CD4-positive, alpha-beta T cell (primary cell): Measurements from ENCODE around the gene BTBD18. TPM values are rescaled to one million over a fixed set of nuclear protein-coding genes. Genes with fewer than 3 reads are reported as not detected.

Experiments
- ATAC-seq: fragments of 200-7000 bp; cut with Tn5 transposase; one replicate; pipeline ENCODE4 v1.10.0; 2022; ENCODE audit warnings: mild to moderate bottlenecking; ENCODE audit not compliant: poor library complexity
- CTCF ChIA-PET: fragments of 350-600 bp; sonication (Branson Sonifier 250); formaldehyde crosslinking; loops from one replicate; lab custom pipeline; 2021; ENCODE audit warnings: antibody characterized with exemption, inconsistent platforms; lab: Charles Lee
- POLR2A ChIA-PET: fragments of 350-600 bp; sonication (Branson Sonifier 250); formaldehyde crosslinking; loops from one replicate; lab custom pipeline; 2021; ENCODE audit warnings: antibody characterized with exemption, inconsistent platforms; lab: Charles Lee
- DNase-seq, 14 experiments: peaks; one replicate each; pipeline ENCODE4 v3.0.0-alpha.2; 2013 to 2020; ENCODE audit warnings: mixed read lengths in 2 of 14
- H3K27ac ChIP-seq, 2 donors: one replicate each; pipeline versions ENCODE4 v1.5.1 to v1.7.0; 2013; ENCODE audit warnings: low read length in 2 of 2, low read depth in 1 of 2, mild to moderate bottlenecking in 1 of 2
- H3K27me3 ChIP-seq, 2 experiments: 1 replicate in 1 of 2; 2 replicates in 1 of 2; pipeline versions ENCODE4 v1.6.1 to v1.7.0; 2013; ENCODE audit warnings: low read length in 2 of 2, control low read depth in 1 of 2, mild to moderate bottlenecking in 1 of 2, moderate library complexity in 1 of 2; ENCODE audit not compliant: insufficient read depth in 2 of 2, control insufficient read depth in 1 of 2
- H3K36me3 ChIP-seq: one replicate; pipeline ENCODE4 v1.6.1; 2013; ENCODE audit warnings: low read length, control low read depth; ENCODE audit not compliant: insufficient read depth
- H3K4me1 ChIP-seq: one replicate; pipeline ENCODE4 v1.6.1; 2013; ENCODE audit warnings: low read length, control low read depth; ENCODE audit not compliant: insufficient read depth
- H3K4me3 ChIP-seq: one replicate; pipeline ENCODE4 v1.5.1; 2013; ENCODE audit warnings: mild to moderate bottlenecking, low read length, moderate library complexity
- H3K9me3 ChIP-seq, 2 experiments: 1 replicate in 1 of 2; 2 replicates in 1 of 2; pipeline versions ENCODE4 v1.6.1 to v1.7.0; 2013; ENCODE audit warnings: low read length in 2 of 2, mild to moderate bottlenecking in 2 of 2, control low read depth in 1 of 2, moderate library complexity in 1 of 2; ENCODE audit not compliant: control insufficient read depth in 1 of 2, insufficient read depth in 1 of 2
- H3K27ac Mint-ChIP-seq: one replicate; pipeline ENCODE4 v1.8.0; 2020; ENCODE audit warnings: mixed read lengths
- H3K27me3 Mint-ChIP-seq: one replicate; pipeline ENCODE4 v1.8.0; 2021; ENCODE audit warnings: mixed read lengths
- H3K36me3 Mint-ChIP-seq: one replicate; pipeline ENCODE4 v1.8.0; 2021; ENCODE audit warnings: low read depth, mixed read lengths
- H3K4me1 Mint-ChIP-seq: one replicate; pipeline ENCODE4 v1.8.0; 2021; ENCODE audit warnings: low read depth, mixed read lengths
- H3K4me3 Mint-ChIP-seq: one replicate; pipeline ENCODE4 v1.8.0; 2020; ENCODE audit warnings: mild to moderate bottlenecking, mixed read lengths
- H3K9me3 Mint-ChIP-seq: one replicate; pipeline ENCODE4 v1.8.0; 2020; ENCODE audit warnings: mixed read lengths
- intact Hi-C, 2 experiments: fragments of 100-400 bp; cut with DNase I in 1 of 2; cut with micrococcal nuclease in 1 of 2; formaldehyde crosslinking; loops; one replicate each; pipeline versions ENCODE4 v1.15.1 to v1.9.0; 2023 to 2025; cut with DNase I, micrococcal nuclease
- total RNA-seq, 174 experiments: library from RNA in 2 of 174; stranded (reverse) in 2 of 174; gene quantifications; one replicate each; pipeline ENCODE4 v1.2.3 and lab custom pipeline; 2021 to 2026
- TF ChIP-seq, protein P1 (sequence below): fragments of 200-600 bp; IDR thresholded peaks from one replicate; pipeline ENCODE4 v1.8.0; 2022; ENCODE audit warnings: antibody characterized with exemption, mild to moderate bottlenecking

BTBD18 gene
- total RNA-seq, 2 experiments from 2014 or later: not detected

DNA sequence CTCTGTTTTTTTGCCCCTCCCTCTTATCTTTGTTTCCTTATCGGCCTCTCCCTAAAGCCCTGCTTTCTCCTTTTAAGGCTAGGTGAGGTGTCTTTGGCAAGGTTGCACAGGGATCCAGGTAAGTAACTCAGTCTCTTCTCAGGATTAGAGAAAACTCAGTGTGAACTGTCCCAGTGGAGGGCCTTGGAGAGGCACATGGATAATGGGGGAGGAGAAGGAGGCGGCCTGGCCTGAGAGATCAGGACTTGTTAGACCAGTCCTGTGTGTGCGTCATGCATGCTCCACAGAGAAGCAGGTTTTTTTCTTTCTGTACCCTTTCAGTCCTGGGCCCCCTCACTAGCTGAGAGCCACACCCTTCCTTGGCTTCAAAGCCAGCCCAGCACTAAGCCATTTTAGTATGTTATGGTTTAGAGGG is 29.9 kb upstream of the BTBD18 start:
- Histone ChIP-seq H3K9me3 (no peaks in the 10 kb centered on the region), H3K27me3 (no peaks in the 10 kb centered on the region), H3K4me3 (no peak overlapping the region), H3K27ac (no peak overlapping the region), H3K4me1 (peaks cover 5% of the 10 kb centered on the region), H3K36me3 (no peaks in the 10 kb centered on the region)
- H3K27me3 Mint-ChIP-seq: no peaks in the 10 kb centered on the region
- H3K27ac Mint-ChIP-seq: no peak overlapping the region
- no peaks in the 10 kb centered on the region for H3K36me3 Mint-ChIP-seq
- DNase-seq (no peak), ATAC-seq (no peak)
- ChIA-PET POLR2A (no interaction called here), CTCF (interaction anchor here (1.3 kb wide), 1 partner anchor 10 kb away, joined by 5 read pairs; no protein-coding TSS in a partner anchor)
- no peak overlapping the region for H3K4me3 Mint-ChIP-seq
- no peaks in the 10 kb centered on the region for H3K9me3 Mint-ChIP-seq
- H3K4me1 Mint-ChIP-seq: peaks cover 29% of the 10 kb centered on the region
- intact Hi-C loops: no loop called here
- TF ChIP-seq, protein P1, sequence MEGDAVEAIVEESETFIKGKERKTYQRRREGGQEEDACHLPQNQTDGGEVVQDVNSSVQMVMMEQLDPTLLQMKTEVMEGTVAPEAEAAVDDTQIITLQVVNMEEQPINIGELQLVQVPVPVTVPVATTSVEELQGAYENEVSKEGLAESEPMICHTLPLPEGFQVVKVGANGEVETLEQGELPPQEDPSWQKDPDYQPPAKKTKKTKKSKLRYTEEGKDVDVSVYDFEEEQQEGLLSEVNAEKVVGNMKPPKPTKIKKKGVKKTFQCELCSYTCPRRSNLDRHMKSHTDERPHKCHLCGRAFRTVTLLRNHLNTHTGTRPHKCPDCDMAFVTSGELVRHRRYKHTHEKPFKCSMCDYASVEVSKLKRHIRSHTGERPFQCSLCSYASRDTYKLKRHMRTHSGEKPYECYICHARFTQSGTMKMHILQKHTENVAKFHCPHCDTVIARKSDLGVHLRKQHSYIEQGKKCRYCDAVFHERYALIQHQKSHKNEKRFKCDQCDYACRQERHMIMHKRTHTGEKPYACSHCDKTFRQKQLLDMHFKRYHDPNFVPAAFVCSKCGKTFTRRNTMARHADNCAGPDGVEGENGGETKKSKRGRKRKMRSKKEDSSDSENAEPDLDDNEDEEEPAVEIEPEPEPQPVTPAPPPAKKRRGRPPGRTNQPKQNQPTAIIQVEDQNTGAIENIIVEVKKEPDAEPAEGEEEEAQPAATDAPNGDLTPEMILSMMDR: no peak

DNA sequence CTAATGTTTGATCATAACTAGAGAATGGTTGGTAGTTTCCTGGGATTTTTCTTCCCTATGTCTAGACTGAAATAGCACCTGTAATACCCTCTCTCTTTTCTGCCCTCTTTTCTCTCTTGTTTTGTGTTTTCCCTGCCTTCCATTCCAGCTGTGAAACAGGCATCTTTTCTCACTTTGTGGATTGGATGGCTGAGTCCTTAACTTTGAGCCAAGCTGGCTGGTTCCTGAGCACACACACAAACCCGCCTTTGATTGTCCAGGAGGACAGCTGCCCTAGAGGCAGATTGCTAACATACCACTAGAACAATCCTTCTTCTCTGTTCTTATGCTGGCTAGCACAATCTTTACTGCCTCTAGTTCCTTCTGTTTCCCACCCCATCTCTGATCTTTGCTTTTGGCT is 27.7 kb upstream of the BTBD18 start:
- Mint-ChIP-seq H3K4me1 (peaks cover 41% of the 10 kb centered on the region), H3K27ac (no peak overlapping the region)

DNA sequence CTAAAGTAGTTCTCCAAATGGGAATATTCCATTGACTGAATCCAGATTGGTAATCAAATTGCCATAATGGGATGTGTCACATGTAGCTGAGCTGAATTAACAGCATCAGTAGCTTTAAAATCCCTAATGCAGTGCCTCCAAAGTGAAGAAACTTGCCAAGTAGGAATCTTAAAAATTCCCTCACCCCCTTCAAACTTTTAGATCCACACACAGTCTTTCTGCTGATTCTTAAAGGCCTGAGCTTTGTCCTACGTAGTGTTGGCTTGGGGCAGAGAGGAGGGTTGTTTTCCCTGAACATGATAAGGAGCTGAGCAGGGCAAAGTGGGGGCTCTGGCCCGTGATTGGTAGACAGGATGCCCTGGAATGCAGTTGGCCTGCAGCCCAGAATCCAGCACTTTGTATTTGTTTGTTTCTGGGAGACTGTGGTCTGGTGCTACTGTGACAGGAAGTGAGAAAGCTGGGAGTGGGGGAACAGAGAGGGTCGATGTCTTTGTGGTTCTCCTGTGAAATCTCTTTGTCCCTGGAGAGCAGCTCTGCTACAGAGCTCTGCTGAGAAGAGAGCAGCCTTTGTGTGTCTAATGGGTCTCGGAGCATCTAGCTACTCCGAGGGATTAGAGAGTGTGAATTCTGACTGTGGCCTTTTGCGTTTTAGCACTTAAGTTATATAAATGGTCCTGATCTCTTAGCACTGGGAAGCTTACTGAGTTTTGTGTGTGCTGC is 26.9 kb upstream of the BTBD18 start:
- peaks cover 5% of the 10 kb centered on the region for H3K4me1 ChIP-seq
- ChIA-PET CTCF (interaction anchor here (1.0 kb wide), 1 partner anchor 23 kb away, joined by 3 read pairs; no protein-coding TSS in a partner anchor), POLR2A (interaction anchor here (0.6 to 1.1 kb wide), 2 partner anchors 17 to 377 kb away, joined by 3 read pairs; partner anchors contain the start of gene CTNND1)
- H3K4me3 ChIP-seq: no peak overlapping the region
- TF ChIP-seq, protein P1: no peak
- H3K27me3 Mint-ChIP-seq: no peaks in the 10 kb centered on the region
- intact Hi-C loops: no loop called here
- no peak overlapping the region for H3K4me3 Mint-ChIP-seq
- H3K27me3 ChIP-seq: no peaks in the 10 kb centered on the region
- DNase-seq (no peak), ATAC-seq (no peak)
- peaks cover 41% of the 10 kb centered on the region for H3K4me1 Mint-ChIP-seq
- H3K36me3 ChIP-seq: no peaks in the 10 kb centered on the region
- H3K27ac ChIP-seq: no peak overlapping the region
- no peak overlapping the region for H3K27ac Mint-ChIP-seq
- no peaks in the 10 kb centered on the region for H3K9me3 Mint-ChIP-seq
- H3K36me3 Mint-ChIP-seq: no peaks in the 10 kb centered on the region
- no peaks in the 10 kb centered on the region for H3K9me3 ChIP-seq

More for the DNA sequence above, 27.7 kb upstream of the BTBD18 start:
- no peaks in the 10 kb centered on the region for H3K27me3 ChIP-seq
- H3K9me3 ChIP-seq: no peaks in the 10 kb centered on the region
- H3K4me3 ChIP-seq: no peak overlapping the region
- POLR2A ChIA-PET: interaction anchor here (0.6 kb wide), 1 partner anchor 378 kb away, joined by 3 read pairs; no protein-coding TSS in a partner anchor
- no peaks in the 10 kb centered on the region for H3K27me3 Mint-ChIP-seq
- no peak overlapping the region for H3K27ac ChIP-seq
- no peaks in the 10 kb centered on the region for H3K36me3 ChIP-seq
- no peak overlapping the region for H3K4me3 Mint-ChIP-seq
- H3K9me3 Mint-ChIP-seq: no peaks in the 10 kb centered on the region
- peaks cover 5% of the 10 kb centered on the region for H3K4me1 ChIP-seq
- DNase-seq: no peak
- no peaks in the 10 kb centered on the region for H3K36me3 Mint-ChIP-seq
- intact Hi-C loops: no loop called here
- no peak for ATAC-seq
- TF ChIP-seq, protein P1: no peak
- CTCF ChIA-PET: interaction anchor here (0.6 to 1.0 kb wide), 2 partner anchors 22 to 1976 kb away, joined by 3 to 5 read pairs; no protein-coding TSS in a partner anchor
